Measurements from ENCODE around the gene KRTAP5-8.

- no peak for TF ChIP-seq POLR2A (IDR thresholded peaks at IDR 0.05; ENCODE audit: low read length)
- TF ChIP-seq GATA1 (IDR thresholded peaks at IDR 0.05; ENCODE audit: low read depth, low read length) = no peak
Measured at GRCh38 chr11:71525188-71525937, 12.5 kb upstream of the KRTAP5-8 start.
